Breast epithelium (tissue), 4 donors: ENCODE results near the gene ILDR1. TPM values are rescaled to one million over a fixed set of nuclear protein-coding genes. Genes with fewer than 3 reads are reported as not detected.

ENCODE experiments used
- DNase-seq, 2 donors: peaks; one replicate each; pipeline ENCODE4 v3.0.0-alpha.2; 2019; ENCODE audit warnings: low spot score in 2 of 2
- H3K27ac ChIP-seq, 2 donors: fragments of 200-600 bp; sonication (generic) in 1 of 2; one replicate each; pipeline ENCODE4 v1.5.1; 2016 to 2019; ENCODE audit warnings: mild to moderate bottlenecking in 1 of 2
- H3K27me3 ChIP-seq, 2 donors: fragments of 200-600 bp; sonication (generic) in 1 of 2; one replicate each; pipeline versions ENCODE4 v1.5.1 to v1.6.0; 2017 to 2019; ENCODE audit warnings: control low read depth in 1 of 2, mild to moderate bottlenecking in 1 of 2
- H3K36me3 ChIP-seq: fragments of 200-600 bp; one replicate; pipeline ENCODE4 v1.5.1; 2019
- H3K4me1 ChIP-seq, 2 donors: fragments of 200-600 bp; sonication (generic); one replicate each; pipeline ENCODE4 v1.5.1; 2016 to 2019; ENCODE audit warnings: control low read depth in 1 of 2
- H3K4me3 ChIP-seq, 3 donors: fragments of 200-600 bp; sonication (generic); 1 replicate in 2 of 3; 2 replicates in 1 of 3; pipeline ENCODE4 v1.5.1; 2016 to 2019; ENCODE audit warnings: mild to moderate bottlenecking in 3 of 3, moderate library complexity in 2 of 3
- H3K9me3 ChIP-seq, 2 donors: fragments of 200-600 bp; sonication (generic) in 1 of 2; one replicate each; pipeline ENCODE4 v1.5.1; 2016 to 2019; ENCODE audit warnings: control low read depth in 1 of 2
- POLR2A ChIP-seq: fragments of 450-650 bp; IDR thresholded peaks from one replicate; pipeline ENCODE4 v1.6.1; 2016; ENCODE audit warnings: antibody characterized with exemption, mild to moderate bottlenecking, moderate library complexity
- POLR2AphosphoS5 ChIP-seq, 3 donors: sonication (generic); formaldehyde crosslinking; IDR thresholded peaks; one replicate each; pipeline ENCODE4 v1.6.1; 2017; ENCODE audit warnings: antibody characterized with exemption in 3 of 3
- intact Hi-C: fragments of 100-400 bp; cut with DNase I; formaldehyde crosslinking; loops from one replicate; pipeline ENCODE4 v1.15.1; 2023; ENCODE audit warnings: low total_unique reads
- total RNA-seq, 3 donors: library from RNA; depleted of rRNA; stranded (reverse); fragments of >200 nt; gene quantifications; one replicate each; pipeline ENCODE4 v1.1.0, GENCODE V29; 2016
- TF ChIP-seq, protein P1 (sequence below), 3 donors: fragments of 450-650 bp; IDR thresholded peaks; one replicate each; pipeline ENCODE4 v1.5.1; 2016 to 2017; ENCODE audit warnings: antibody characterized with exemption in 3 of 3, mild to moderate bottlenecking in 3 of 3, moderate library complexity in 3 of 3

The ILDR1 gene
- 1 to 10 TPM in 2 of 3 donors, not detected in 1; 3.3 to 5.9 TPM for total RNA-seq

DNA sequence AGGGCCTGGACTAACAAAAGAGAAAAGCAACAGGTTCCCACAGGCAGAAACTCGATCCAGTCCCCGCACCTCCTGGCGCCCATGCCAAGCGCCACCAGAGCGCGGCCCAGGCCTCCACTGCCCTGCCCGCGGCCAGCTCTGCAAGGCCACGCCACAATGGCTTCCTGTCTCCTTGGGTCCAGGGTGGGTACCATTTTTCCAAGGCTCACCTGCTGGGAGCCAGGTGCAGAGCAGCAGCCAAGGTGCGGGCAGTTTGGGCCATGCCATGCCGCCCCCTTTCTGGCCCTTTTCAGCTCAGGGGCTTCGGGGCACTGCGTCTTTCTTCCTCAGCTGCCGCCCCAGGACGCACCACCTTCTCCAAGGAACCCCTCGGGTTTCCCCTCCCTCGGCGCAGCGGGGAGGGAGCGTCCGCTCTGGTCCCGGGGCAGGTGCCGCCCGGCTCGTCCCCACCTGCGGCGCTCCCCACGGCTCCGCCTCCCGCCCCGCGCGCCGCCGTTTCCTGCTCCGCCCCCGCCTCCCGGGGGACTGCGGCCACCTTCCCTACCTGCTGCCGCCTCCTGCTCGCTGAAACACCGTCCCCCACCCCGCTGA lies at the start of gene ILDR1:
ILDR1 (minus strand) TSS at position 437 of the 591 bp plus-strand sequence; CDS start at position 267, 170 bp downstream.
- H3K4me3 ChIP-seq, result peak within 1 kb of the TSS in 2 of 3 donors; percentile 60 to 63
- no peaks in the 10 kb centered on the region for H3K9me3 ChIP-seq
- intact Hi-C loops, result no loop called here
- TF ChIP-seq POLR2AphosphoS5 (IDR thresholded peaks at IDR 0.05), result no peak
- TF ChIP-seq POLR2A, result no peak
- TF ChIP-seq, protein P1, sequence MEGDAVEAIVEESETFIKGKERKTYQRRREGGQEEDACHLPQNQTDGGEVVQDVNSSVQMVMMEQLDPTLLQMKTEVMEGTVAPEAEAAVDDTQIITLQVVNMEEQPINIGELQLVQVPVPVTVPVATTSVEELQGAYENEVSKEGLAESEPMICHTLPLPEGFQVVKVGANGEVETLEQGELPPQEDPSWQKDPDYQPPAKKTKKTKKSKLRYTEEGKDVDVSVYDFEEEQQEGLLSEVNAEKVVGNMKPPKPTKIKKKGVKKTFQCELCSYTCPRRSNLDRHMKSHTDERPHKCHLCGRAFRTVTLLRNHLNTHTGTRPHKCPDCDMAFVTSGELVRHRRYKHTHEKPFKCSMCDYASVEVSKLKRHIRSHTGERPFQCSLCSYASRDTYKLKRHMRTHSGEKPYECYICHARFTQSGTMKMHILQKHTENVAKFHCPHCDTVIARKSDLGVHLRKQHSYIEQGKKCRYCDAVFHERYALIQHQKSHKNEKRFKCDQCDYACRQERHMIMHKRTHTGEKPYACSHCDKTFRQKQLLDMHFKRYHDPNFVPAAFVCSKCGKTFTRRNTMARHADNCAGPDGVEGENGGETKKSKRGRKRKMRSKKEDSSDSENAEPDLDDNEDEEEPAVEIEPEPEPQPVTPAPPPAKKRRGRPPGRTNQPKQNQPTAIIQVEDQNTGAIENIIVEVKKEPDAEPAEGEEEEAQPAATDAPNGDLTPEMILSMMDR (IDR thresholded peaks at IDR 0.05), result no peak
- DNase-seq, result peak; percentile 20 to 56
- no peaks in the 10 kb centered on the region for H3K36me3 ChIP-seq
- H3K27ac ChIP-seq, result peak within 1 kb of the TSS; percentile 50 to 64
- H3K27me3 ChIP-seq, result no peaks in the 10 kb centered on the region
- no peaks in the 10 kb centered on the region for H3K4me1 ChIP-seq

DNA sequence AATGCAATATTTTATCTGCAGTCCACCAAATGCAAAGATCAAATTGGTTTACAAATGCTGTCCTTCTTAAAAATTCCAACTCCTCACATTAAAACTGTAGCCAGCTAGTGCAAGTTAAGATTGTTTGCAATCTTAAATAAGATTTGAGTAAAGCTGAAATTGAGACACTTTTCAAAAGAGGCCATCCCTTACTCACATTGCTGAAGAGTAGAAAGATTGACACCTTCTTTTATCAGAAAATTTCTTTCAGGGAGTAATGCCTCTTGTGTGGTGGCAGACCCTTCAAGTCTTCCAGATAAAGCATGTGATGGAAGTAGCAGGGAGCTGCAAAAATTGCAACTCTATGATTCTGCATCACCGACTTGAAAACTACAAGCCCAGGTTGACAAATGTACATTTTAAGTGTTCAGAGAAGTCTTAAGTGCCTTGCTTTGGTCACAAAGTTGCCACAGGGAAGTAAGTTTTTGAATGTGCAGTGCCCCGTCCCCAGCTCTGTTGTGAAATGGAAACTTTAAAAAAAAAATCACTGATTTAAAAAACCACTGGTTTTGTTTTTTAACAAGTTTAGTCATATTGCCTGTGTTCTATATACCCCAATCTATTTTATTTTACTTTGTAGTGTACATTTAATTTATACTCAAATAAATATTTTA lies 45.7 kb upstream of the ILDR1 start:
- no peak overlapping the region for H3K27ac ChIP-seq
- no peaks in the 10 kb centered on the region for H3K4me1 ChIP-seq
- no peak overlapping the region for H3K4me3 ChIP-seq
- TF ChIP-seq POLR2A (no peak), POLR2AphosphoS5 (IDR thresholded peaks at IDR 0.05) (no peak)
- TF ChIP-seq, protein P1 (IDR thresholded peaks at IDR 0.05), result no peak
- H3K36me3 ChIP-seq, result no peaks in the 10 kb centered on the region
- H3K27me3 ChIP-seq, result no peaks in the 10 kb centered on the region
- intact Hi-C loops, result loop anchor here (2.0 kb wide), 1 partner anchor 63 kb away; no protein-coding TSS in a partner anchor
- no peak for DNase-seq
- no peaks in the 10 kb centered on the region for H3K9me3 ChIP-seq

DNA sequence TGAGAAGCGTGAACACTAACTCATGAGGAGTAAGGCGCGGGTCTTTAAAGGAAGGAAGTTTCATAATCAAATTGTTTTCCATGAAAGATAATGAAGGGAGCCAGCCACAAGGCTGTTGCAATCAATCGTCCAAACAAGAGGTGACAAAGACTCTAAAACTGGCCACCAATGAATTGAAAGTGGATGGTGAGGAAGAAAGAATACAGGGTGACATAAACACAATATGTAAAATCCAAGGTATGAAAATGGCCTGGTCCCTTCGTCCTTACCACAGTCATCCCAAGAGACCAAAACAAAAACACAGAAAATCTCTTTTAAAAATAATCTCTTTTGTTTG lies 45.1 kb upstream of the ILDR1 start:
- TF ChIP-seq, protein P1 (IDR thresholded peaks at IDR 0.05), result no peak
- TF ChIP-seq POLR2AphosphoS5 (IDR thresholded peaks at IDR 0.05) (no peak), POLR2A (no peak)
- intact Hi-C loops, result loop anchor here (2.0 kb wide), 1 partner anchor 62 kb away; no protein-coding TSS in a partner anchor
- Histone ChIP-seq H3K4me3 (no peak overlapping the region), H3K27ac (no peak overlapping the region), H3K9me3 (no peaks in the 10 kb centered on the region), H3K4me1 (no peaks in the 10 kb centered on the region), H3K27me3 (no peaks in the 10 kb centered on the region), H3K36me3 (no peaks in the 10 kb centered on the region)
- no peak for DNase-seq

DNA sequence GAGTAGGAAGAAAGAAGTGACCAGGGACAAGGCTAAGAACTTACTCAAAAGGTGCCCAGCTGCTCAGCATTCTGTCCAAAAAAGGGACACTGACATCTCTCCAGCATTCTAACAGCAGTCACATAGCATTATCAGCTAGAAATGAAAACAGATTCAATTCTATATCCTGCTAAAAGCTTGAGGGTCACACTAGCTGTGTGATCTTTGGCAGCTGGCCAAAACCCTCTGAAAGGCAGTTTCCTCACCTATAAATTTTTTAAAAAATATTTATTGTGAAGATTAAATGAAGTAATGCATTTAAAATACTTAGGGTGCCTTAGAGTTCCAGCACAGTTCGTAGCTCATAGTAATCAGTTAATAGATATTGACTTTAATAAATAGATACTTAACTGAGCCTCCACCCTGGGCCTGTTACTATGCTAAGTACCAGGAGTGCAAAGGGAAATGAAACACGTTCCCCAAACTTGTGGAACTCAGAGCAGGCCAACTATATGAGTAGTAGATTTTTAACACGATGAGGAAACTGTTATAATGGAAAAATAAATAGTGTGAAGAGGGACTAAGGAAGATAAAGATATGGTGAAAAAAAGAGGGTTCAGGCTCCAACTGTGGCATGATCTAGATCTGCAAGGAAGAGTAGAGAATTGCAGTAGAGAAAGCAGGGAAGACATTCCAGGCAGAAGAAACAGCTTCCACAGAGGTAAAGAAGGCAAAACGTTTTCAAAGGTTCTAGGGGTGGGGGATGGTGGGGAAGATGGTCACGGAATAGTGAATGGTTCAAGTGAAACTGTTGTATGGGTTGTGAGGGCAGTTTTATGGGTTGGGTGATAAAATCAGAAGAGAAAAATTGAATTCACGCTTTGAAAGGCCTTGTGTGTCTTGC lies 44.5 kb upstream of the ILDR1 start:
- TF ChIP-seq POLR2AphosphoS5 (IDR thresholded peaks at IDR 0.05), result no peak
- TF ChIP-seq, protein P1 (IDR thresholded peaks at IDR 0.05), result no peak
- no peak for TF ChIP-seq POLR2A
- no peak overlapping the region for H3K27ac ChIP-seq
- H3K36me3 ChIP-seq, result no peaks in the 10 kb centered on the region
- intact Hi-C loops, result loop anchor here (2.0 kb wide), 1 partner anchor 62 kb away; no protein-coding TSS in a partner anchor
- H3K4me1 ChIP-seq, result no peaks in the 10 kb centered on the region
- H3K27me3 ChIP-seq, result no peaks in the 10 kb centered on the region
- H3K4me3 ChIP-seq, result no peak overlapping the region
- no peak for DNase-seq
- H3K9me3 ChIP-seq, result no peaks in the 10 kb centered on the region
